Karpas-422 (cell line): Measurements from ENCODE around the gene ACCSL. TPM values are rescaled to one million over a fixed set of nuclear protein-coding genes. Genes with fewer than 3 reads are reported as not detected.

Experiments used
- DNase-seq: peaks from one replicate; pipeline ENCODE4 v3.0.0-alpha.2; 2015
- H2AFZ ChIP-seq: fragments of 200-600 bp; sonication (generic); 2 replicates; pipeline ENCODE4 v1.6.1; 2014; ENCODE audit warnings: antibody characterized with exemption, low read length, mixed read lengths
- H3K27ac ChIP-seq: fragments of 200-600 bp; sonication (generic); 2 replicates; pipeline ENCODE4 v1.5.1; 2014; ENCODE audit warnings: mild to moderate bottlenecking, low read length, moderate library complexity
- H3K27me3 ChIP-seq: fragments of 200-600 bp; sonication (generic); 2 replicates; pipeline ENCODE4 v1.6.1; 2014; ENCODE audit warnings: low read length, mixed read lengths
- H3K36me3 ChIP-seq: fragments of 200-600 bp; sonication (generic); 2 replicates; pipeline ENCODE4 v1.6.1; 2014; ENCODE audit warnings: low read length, mixed read lengths; ENCODE audit not compliant: insufficient read depth
- H3K4me1 ChIP-seq: fragments of 200-600 bp; sonication (generic); 2 replicates; pipeline ENCODE4 v1.6.1; 2014; ENCODE audit warnings: mild to moderate bottlenecking, low read length, mixed read lengths
- H3K4me2 ChIP-seq: fragments of 200-600 bp; sonication (generic); 2 replicates; pipeline ENCODE4 v1.6.1; 2014; ENCODE audit warnings: low read length, low read depth, mild to moderate bottlenecking; ENCODE audit not compliant: poor library complexity, severe bottlenecking
- H3K4me3 ChIP-seq: fragments of 200-600 bp; sonication (generic); 2 replicates; pipeline ENCODE4 v1.5.1; 2014; ENCODE audit warnings: mild to moderate bottlenecking, antibody characterized with exemption, low read length, mixed read lengths
- H3K79me2 ChIP-seq: fragments of 200-600 bp; sonication (generic); 2 replicates; pipeline ENCODE4 v1.6.1; 2014; ENCODE audit warnings: mild to moderate bottlenecking, low read length, mixed read lengths
- H3K9ac ChIP-seq: fragments of 200-600 bp; sonication (generic); 2 replicates; pipeline ENCODE4 v1.6.0; 2014; ENCODE audit warnings: low read length
- H3K9me2 ChIP-seq: fragments of 200-600 bp; sonication (generic), shearing (Covaris generic); replicated peaks from 2 replicates; pipeline ENCODE4 v1.6.0; 2014; ENCODE audit warnings: mild to moderate bottlenecking, low read length, moderate library complexity; ENCODE audit not compliant: insufficient read depth
- H3K9me3 ChIP-seq: fragments of 300-700, 200-600 bp; sonication (generic); 2 replicates; pipeline ENCODE4 v1.6.1; 2014; ENCODE audit warnings: low read length, mixed read lengths
- H4K20me1 ChIP-seq: fragments of 200-600 bp; sonication (generic); 2 replicates; pipeline ENCODE4 v1.6.1; 2014; ENCODE audit warnings: mild to moderate bottlenecking, antibody characterized with exemption, low read length, low read depth; ENCODE audit not compliant: insufficient read depth
- total RNA-seq: library from RNA; depleted of rRNA; stranded (reverse); fragments of >200 nt; shearing (Covaris generic); gene quantifications from 2 replicates; pipeline ENCODE4 v1.2.3, GENCODE V29; 2014; ENCODE audit warnings: low replicate concordance

The ACCSL gene
- total RNA-seq, 1 experiment from 2014 or later: not detected

DNA sequence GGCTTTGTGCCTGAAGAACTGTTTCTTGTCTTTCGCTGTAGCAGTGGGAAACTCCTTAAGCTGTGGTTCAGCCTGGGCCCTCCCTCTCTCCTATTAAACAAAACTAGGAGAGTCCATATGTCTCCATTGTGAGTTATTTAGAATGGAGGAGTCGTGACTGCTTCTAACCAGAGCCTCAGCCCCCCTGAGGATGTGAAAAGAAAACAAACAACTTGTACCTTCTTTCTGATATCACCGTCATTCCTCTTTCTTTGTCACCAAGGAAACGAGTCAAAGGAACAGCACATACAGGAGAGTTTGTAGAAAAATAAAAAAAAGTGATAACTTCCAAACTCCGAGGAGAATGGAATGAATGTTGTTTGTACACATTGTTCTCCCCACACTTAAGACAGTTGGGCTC is 36.1 kb downstream of the ACCSL start:
- Histone ChIP-seq H3K9ac (no peak overlapping the region), H3K79me2 (no peaks in the 10 kb centered on the region)

DNA sequence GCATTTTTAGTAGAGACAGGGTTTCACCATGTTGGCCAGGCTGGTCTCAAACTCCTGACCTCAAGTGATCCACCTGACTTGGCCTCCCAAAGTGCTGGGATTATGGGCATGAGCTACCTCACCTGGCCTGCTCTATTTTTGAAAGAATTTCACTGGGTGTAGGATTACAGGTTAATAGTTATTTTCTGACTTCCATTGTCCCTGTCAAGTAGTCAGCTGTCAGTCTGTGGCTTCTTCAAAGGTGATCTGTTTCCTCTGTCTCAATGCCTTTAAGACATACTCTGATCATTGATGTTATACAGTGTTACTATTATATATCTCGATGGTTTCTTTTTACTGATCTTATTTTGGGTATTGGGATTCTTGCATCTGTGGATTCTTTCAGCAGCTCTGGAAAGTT is 37.5 kb downstream of the ACCSL start:
- H3K4me1 ChIP-seq: peaks cover 5% of the 10 kb centered on the region
- no peak for DNase-seq
- H3K36me3 ChIP-seq: no peaks in the 10 kb centered on the region
- H3K27me3 ChIP-seq: no peaks in the 10 kb centered on the region
- H3K9me2 ChIP-seq: no peaks in the 10 kb centered on the region
- H3K9me3 ChIP-seq: no peaks in the 10 kb centered on the region
- no peaks in the 10 kb centered on the region for H3K79me2 ChIP-seq
- no peaks in the 10 kb centered on the region for H4K20me1 ChIP-seq
- no peak overlapping the region for H3K9ac ChIP-seq
- no peak overlapping the region for H3K4me2 ChIP-seq
- no peak overlapping the region for H3K4me3 ChIP-seq
- H3K27ac ChIP-seq: no peak overlapping the region
- no peak overlapping the region for H2AFZ ChIP-seq

More for the DNA sequence above, 36.1 kb downstream of the ACCSL start:
- no peak overlapping the region for H3K27ac ChIP-seq
- H2AFZ ChIP-seq: no peak overlapping the region
- no peak for DNase-seq
- no peaks in the 10 kb centered on the region for H4K20me1 ChIP-seq
- no peak overlapping the region for H3K4me3 ChIP-seq
- no peaks in the 10 kb centered on the region for H3K9me2 ChIP-seq
- no peaks in the 10 kb centered on the region for H3K27me3 ChIP-seq
- H3K4me2 ChIP-seq: no peak overlapping the region
- H3K4me1 ChIP-seq: no peaks in the 10 kb centered on the region
- H3K9me3 ChIP-seq: no peaks in the 10 kb centered on the region
- H3K36me3 ChIP-seq: no peaks in the 10 kb centered on the region

GRCh38 chr11:44088377-44088776 is 40.6 kb downstream of the ACCSL start:
- Histone ChIP-seq H3K27ac (no peak overlapping the region), H3K4me2 (no peak overlapping the region), H4K20me1 (no peaks in the 10 kb centered on the region), H3K4me3 (no peak overlapping the region), H2AFZ (no peak overlapping the region), H3K27me3 (no peaks in the 10 kb centered on the region), H3K9me2 (no peaks in the 10 kb centered on the region), H3K9me3 (no peaks in the 10 kb centered on the region), H3K4me1 (peaks cover 5% of the 10 kb centered on the region), H3K36me3 (no peaks in the 10 kb centered on the region), H3K9ac (no peak overlapping the region), H3K79me2 (no peaks in the 10 kb centered on the region)
- DNase-seq: no peak

DNA sequence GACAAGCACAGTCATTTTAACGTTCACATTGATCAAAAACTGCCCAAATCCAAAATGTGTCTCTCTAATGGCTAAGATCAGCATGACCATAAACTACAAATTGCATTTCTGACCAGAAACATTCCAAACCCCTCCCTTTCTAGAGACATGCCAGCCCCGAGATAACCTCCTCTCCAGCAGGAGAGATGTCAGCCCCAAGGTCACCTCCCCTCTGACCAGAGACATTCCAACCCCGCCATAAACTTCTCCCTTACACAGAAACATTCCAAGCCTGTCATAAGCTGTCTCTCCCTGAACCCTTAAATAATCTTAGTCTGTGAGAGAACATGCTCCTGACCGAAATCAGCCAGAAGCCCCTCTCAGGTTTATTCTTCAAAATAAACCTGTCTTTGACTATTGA is 41.1 kb downstream of the ACCSL start:
- Histone ChIP-seq H3K27ac (no peak overlapping the region), H2AFZ (no peak overlapping the region), H4K20me1 (no peaks in the 10 kb centered on the region), H3K79me2 (no peaks in the 10 kb centered on the region), H3K4me3 (no peak overlapping the region), H3K9me2 (no peaks in the 10 kb centered on the region), H3K9ac (no peak overlapping the region), H3K36me3 (no peaks in the 10 kb centered on the region), H3K4me1 (peaks cover 5% of the 10 kb centered on the region), H3K9me3 (no peaks in the 10 kb centered on the region), H3K4me2 (no peak overlapping the region), H3K27me3 (no peaks in the 10 kb centered on the region)
- no peak for DNase-seq

DNA sequence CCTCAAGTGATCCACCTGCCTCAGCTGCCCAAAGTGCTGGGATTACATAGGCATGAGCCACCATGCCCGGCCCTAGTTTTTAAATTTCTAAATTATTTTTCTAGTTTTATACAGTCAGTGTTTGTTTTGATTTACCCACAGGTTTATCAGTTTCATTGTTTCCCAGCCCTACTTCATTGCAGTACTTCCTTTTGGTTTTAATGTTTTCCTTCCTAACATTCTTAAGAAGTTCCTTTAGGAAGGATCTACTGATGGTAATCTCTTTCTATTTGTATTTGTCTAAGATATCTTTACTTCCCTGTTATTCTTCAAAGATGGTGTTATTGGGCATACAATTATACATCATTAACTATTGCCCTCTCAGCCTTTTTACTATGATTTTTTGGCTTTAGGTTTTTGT is 42.8 kb downstream of the ACCSL start:
- H3K9ac ChIP-seq: no peak overlapping the region
- H3K36me3 ChIP-seq: no peaks in the 10 kb centered on the region
- H3K27me3 ChIP-seq: no peaks in the 10 kb centered on the region
- no peak for DNase-seq
- H3K4me1 ChIP-seq: peaks cover 12% of the 10 kb centered on the region
- H3K9me2 ChIP-seq: no peaks in the 10 kb centered on the region
- no peaks in the 10 kb centered on the region for H4K20me1 ChIP-seq
- no peak overlapping the region for H3K27ac ChIP-seq
- H3K4me2 ChIP-seq: no peak overlapping the region
- no peaks in the 10 kb centered on the region for H3K9me3 ChIP-seq
- no peaks in the 10 kb centered on the region for H3K79me2 ChIP-seq
- H2AFZ ChIP-seq: no peak overlapping the region
- no peak overlapping the region for H3K4me3 ChIP-seq

DNA sequence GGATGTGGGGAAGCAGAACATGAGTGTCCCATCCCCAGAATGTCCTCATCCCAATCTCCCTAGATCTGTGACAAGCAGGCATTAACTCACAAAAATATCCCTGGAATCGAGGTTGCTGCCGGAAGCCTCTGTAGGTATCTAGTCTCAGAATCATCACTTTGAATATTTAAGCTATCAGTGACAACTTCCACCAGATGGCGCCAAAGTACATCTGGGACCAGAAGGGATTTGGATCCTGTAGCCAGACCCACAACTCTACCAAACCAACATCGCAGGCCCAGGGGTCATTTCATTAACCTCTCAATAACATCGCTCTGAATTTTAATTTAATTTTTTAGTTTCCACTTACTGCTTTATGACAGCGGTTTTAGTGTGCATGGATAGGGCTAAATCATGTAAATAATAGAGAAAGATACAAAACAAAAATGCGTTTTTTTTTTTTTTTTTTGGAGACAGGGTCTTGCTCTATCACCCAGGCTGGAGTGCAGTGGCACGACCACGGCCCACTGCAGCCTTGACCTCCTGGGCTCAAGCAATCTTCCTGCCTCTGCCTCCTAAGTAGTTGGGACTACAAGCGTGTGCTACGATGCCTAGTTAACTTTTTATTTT is 46.6 kb downstream of the ACCSL start:
- no peak overlapping the region for H2AFZ ChIP-seq

DNA sequence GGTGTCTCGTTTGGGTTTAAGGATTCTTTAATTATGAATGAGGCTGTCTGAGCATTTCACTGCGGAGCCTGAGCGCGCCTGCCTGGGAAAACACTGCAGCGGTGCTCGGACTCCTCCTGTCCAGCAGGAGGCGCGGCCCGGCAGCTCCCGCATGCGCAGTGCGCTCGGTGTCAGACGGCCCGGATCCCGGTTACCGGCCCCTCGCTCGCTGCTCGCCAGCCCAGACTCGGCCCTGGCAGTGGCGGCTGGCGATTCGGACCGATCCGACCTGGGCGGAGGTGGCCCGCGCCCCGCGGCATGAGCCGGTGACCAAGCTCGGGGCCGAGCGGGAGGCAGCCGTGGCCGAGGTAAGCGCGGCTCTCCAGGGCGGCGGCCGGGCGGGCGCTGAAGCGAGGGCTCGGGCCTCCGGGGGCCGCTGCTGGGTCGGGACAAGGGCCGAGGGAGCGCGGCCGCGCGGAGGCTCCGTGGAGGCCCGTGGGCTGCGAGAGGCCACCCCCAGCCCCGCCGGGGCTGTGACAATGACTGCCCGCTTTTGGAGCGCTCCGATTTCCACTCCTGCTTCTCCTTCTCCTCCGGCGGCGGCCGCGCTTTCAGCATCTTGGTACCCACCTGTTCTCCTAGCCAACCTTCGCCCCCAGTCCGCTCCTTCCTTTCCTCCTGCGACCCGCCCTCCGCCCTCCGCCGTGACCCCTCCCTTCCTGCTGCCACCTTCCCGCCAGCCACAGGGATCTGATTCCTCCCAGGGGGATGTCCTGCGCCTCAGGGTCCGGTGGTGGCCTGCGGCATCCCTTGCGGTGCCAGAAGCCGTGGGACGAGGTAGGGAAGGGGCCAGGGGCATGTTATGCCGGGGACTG is 48.0 kb downstream of the ACCSL start, which contains the start of gene EXT2:
Gene EXT2, plus strand, starts transcription at position 173 of the 854 bp plus-strand sequence. CDS start 12,035 bp downstream, outside the sequence.
- H3K4me2 ChIP-seq: peak within 1 kb of the TSS; percentile 89
- peak within 1 kb of the TSS; percentile 87 for H3K9ac ChIP-seq
- H3K9me2 ChIP-seq: no peaks in the 10 kb centered on the region
- H3K9me3 ChIP-seq: no peaks in the 10 kb centered on the region
- peak; percentile 92 for DNase-seq
- H3K36me3 ChIP-seq: no peaks in the 10 kb centered on the region
- H3K27me3 ChIP-seq: no peaks in the 10 kb centered on the region
- H2AFZ ChIP-seq: peak within 1 kb of the TSS; percentile 91
- peaks cover 17% of the 10 kb centered on the region for H3K4me1 ChIP-seq
- H3K27ac ChIP-seq: no peak within 1 kb of the TSS; the same call in 1 of the 2 replicates
- H4K20me1 ChIP-seq: no peaks in the 10 kb centered on the region
- H3K79me2 ChIP-seq: peaks cover 45% of the 10 kb centered on the region
- peak within 1 kb of the TSS; percentile 97 for H3K4me3 ChIP-seq

More for the DNA sequence above, 46.6 kb downstream of the ACCSL start:
- Histone ChIP-seq H3K4me3 (no peak overlapping the region), H4K20me1 (no peaks in the 10 kb centered on the region), H3K9me3 (no peaks in the 10 kb centered on the region), H3K4me1 (peaks cover 22% of the 10 kb centered on the region), H3K79me2 (peaks cover 31% of the 10 kb centered on the region), H3K4me2 (peak overlapping the region; percentile 89), H3K27me3 (no peaks in the 10 kb centered on the region), H3K9me2 (no peaks in the 10 kb centered on the region), H3K27ac (no peak overlapping the region), H3K9ac (no peak overlapping the region), H3K36me3 (no peaks in the 10 kb centered on the region)
- DNase-seq: peak; percentile 93

GRCh38 chr11:44096360-44097185 is 48.8 kb downstream of the ACCSL start:
- Histone ChIP-seq H3K27me3 (no peaks in the 10 kb centered on the region), H2AFZ (no peak overlapping the region), H3K4me2 (peak overlapping the region; percentile 89), H3K4me1 (peaks cover 17% of the 10 kb centered on the region), H3K9ac (peak overlapping the region; percentile 87), H3K79me2 (peaks cover 53% of the 10 kb centered on the region), H3K9me2 (no peaks in the 10 kb centered on the region), H4K20me1 (no peaks in the 10 kb centered on the region), H3K9me3 (no peaks in the 10 kb centered on the region), H3K36me3 (no peaks in the 10 kb centered on the region), H3K27ac (no peak overlapping the region), H3K4me3 (peak overlapping the region; percentile 97)
- peak; percentile 48 for DNase-seq
